Activated T-helper 2 cell treated with anti-CD3 and anti-CD28 coated beads, Interferon-gamma antibody, Interleukin-2, Interleukin-4, amounts not matched to agents 10 μg/mL and 5 μg/mL and 100 μg/mL, durations not matched to agents 14 hours and 24 hours and 36 hours (primary cell): ENCODE data around the gene TNFAIP8L2. TPM values are rescaled to one million over a fixed set of nuclear protein-coding genes. Genes with fewer than 3 reads are reported as not detected.

Experiments used
- DNase-seq: peaks from one replicate; pipeline ENCODE4 v3.0.0; 2021; ENCODE audit warnings: low spot score
- H3K27ac Mint-ChIP-seq: one replicate; pipeline ENCODE4 v1.8.0; 2021; ENCODE audit warnings: mixed read lengths
- H3K27me3 Mint-ChIP-seq: one replicate; pipeline ENCODE4 v1.8.0; 2021; ENCODE audit warnings: low read depth, mixed read lengths
- H3K36me3 Mint-ChIP-seq: one replicate; pipeline ENCODE4 v1.8.0; 2021; ENCODE audit warnings: low read depth, mixed read lengths
- H3K4me1 Mint-ChIP-seq: one replicate; pipeline ENCODE4 v1.8.0; 2021; ENCODE audit warnings: low read depth, mixed read lengths
- H3K4me3 Mint-ChIP-seq: one replicate; pipeline ENCODE4 v1.8.0; 2021; ENCODE audit warnings: low read depth, mild to moderate bottlenecking, moderate library complexity, mixed read lengths
- H3K9me3 Mint-ChIP-seq: one replicate; pipeline ENCODE4 v1.8.0; 2021; ENCODE audit warnings: mixed read lengths
- intact Hi-C: fragments of 100-400 bp; cut with micrococcal nuclease; formaldehyde crosslinking; loops from one replicate; pipeline ENCODE4 v1.15.1; 2023
- total RNA-seq: library from RNA; stranded (reverse); gene quantifications from 2 replicates; pipeline ENCODE4 v1.2.3, GENCODE V29; 2022

TNFAIP8L2 gene
- 24.3 and 28.7 TPM in 2 replicates for total RNA-seq

- intact Hi-C loops, result loop anchor here (1.0 to 10.0 kb wide), 9 partner anchors 9 to 922 kb away; partner anchors contain the start of genes ANP32E, CDC42SE1, GABPB2 and PIP5K1A
- Mint-ChIP-seq H3K27ac (peak within 1 kb of the TSS; percentile 99), H3K9me3 (no peaks in the 10 kb centered on the region), H3K4me3 (peak within 1 kb of the TSS; percentile 99), H3K36me3 (peaks cover 45% of the 10 kb centered on the region), H3K4me1 (peaks cover 37% of the 10 kb centered on the region), H3K27me3 (no peaks in the 10 kb centered on the region)
- DNase-seq, result peak; percentile 71
These were observed at the start of gene TNFAIP8L2 for GRCh38 chr1:151156515-151156819. Gene TNFAIP8L2, plus strand, starts transcription at chr1:151156649. Its CDS starts 2,049 bp downstream, at chr1:151158698.

- Mint-ChIP-seq H3K4me1 (peaks cover 4% of the 10 kb centered on the region), H3K27ac (no peak overlapping the region), H3K9me3 (no peaks in the 10 kb centered on the region), H3K4me3 (no peak overlapping the region), H3K27me3 (no peaks in the 10 kb centered on the region), H3K36me3 (peaks cover 10% of the 10 kb centered on the region)
- intact Hi-C loops, result no loop called here
- no peak for DNase-seq
These were observed 49.6 kb upstream of the TNFAIP8L2 start for GRCh38 chr1:151106894-151107293.

- Mint-ChIP-seq H3K9me3 (no peaks in the 10 kb centered on the region), H3K27me3 (no peaks in the 10 kb centered on the region), H3K4me3 (no peak overlapping the region), H3K27ac (no peak overlapping the region), H3K36me3 (peaks cover 10% of the 10 kb centered on the region), H3K4me1 (peaks cover 4% of the 10 kb centered on the region)
- DNase-seq, result no peak
- intact Hi-C loops, result no loop called here
These were observed 48.1 kb upstream of the TNFAIP8L2 start for GRCh38 chr1:151108331-151108730.

GRCh38 chr1:151113877-151114276, 42.6 kb upstream of the TNFAIP8L2 start:
- intact Hi-C loops, result no loop called here
- Mint-ChIP-seq H3K4me3 (no peak overlapping the region), H3K27ac (no peak overlapping the region), H3K4me1 (no peaks in the 10 kb centered on the region), H3K9me3 (no peaks in the 10 kb centered on the region), H3K36me3 (peaks cover 6% of the 10 kb centered on the region), H3K27me3 (no peaks in the 10 kb centered on the region)
- DNase-seq, result no peak

DNA sequence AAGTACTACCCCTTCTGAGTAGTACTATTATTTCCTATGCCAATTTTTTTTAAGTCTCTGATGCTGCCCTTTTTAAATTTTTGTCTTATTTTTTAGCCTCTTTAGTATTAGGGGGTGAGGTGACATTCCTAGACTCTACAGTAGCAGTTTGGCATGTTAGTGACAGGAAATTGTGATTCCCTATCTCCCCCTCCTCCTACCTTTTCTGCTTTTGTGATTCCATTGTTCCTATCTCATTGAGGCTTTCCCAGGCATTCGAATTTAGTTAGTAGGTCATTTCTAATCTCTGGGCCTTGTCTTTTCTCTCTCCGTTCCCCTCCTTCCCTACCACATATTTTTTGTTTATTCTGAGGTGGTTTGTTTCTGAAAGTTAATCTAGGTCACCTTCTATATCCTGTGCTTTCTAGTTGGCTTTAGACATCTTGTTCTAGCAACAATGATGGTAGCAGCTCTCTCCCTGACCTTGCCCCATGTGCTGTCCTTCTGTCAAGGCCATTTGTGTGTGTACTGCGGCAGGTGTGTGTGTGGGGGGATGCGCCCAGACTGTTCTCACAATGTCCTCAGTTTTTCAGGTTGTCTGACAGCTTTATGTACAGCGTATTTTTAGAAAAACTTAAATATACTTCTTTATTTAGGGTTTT, 31.6 kb upstream of the TNFAIP8L2 start:
- Mint-ChIP-seq H3K4me3 (no peak overlapping the region), H3K4me1 (no peaks in the 10 kb centered on the region), H3K27me3 (no peaks in the 10 kb centered on the region), H3K27ac (no peak overlapping the region), H3K36me3 (peaks cover 3% of the 10 kb centered on the region), H3K9me3 (no peaks in the 10 kb centered on the region)
- intact Hi-C loops, result no loop called here
- DNase-seq, result no peak

DNA sequence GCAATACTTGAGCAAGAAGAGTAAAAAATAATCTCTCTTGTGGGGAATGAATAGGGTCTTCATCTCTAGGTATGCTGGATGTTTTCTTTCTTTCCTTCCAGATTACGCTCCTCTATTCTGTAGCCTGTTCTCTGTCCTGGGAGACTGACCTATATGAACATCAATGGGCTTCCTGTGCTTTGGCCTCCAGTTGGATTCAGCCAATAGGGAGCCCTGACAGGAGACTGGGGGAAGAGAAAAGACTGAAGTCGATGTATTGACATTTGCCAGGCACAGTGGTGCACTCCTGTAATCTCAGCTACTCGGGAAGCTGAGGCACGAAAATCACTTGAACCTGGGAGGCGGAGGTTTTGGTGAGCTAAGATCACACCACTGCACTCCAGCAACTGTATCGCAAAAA, 27.6 kb upstream of the TNFAIP8L2 start:
- Mint-ChIP-seq H3K4me3 (no peak overlapping the region), H3K36me3 (peaks cover 3% of the 10 kb centered on the region), H3K9me3 (no peaks in the 10 kb centered on the region), H3K27me3 (no peaks in the 10 kb centered on the region), H3K27ac (no peak overlapping the region), H3K4me1 (peaks cover 5% of the 10 kb centered on the region)
- DNase-seq, result no peak
- intact Hi-C loops, result no loop called here

- Mint-ChIP-seq H3K27me3 (no peaks in the 10 kb centered on the region), H3K36me3 (no peaks in the 10 kb centered on the region), H3K4me3 (peak overlapping the region; percentile 56), H3K9me3 (no peaks in the 10 kb centered on the region), H3K27ac (peak overlapping the region; percentile 60), H3K4me1 (peaks cover 6% of the 10 kb centered on the region)
- intact Hi-C loops, result loop anchor here (1.0 kb wide), 1 partner anchor 15 kb away; the partner anchor contains the start of gene SEMA6C
- DNase-seq, result peak; percentile 65
These were observed 25.4 kb upstream of the TNFAIP8L2 start for GRCh38 chr1:151130987-151131586.

DNA sequence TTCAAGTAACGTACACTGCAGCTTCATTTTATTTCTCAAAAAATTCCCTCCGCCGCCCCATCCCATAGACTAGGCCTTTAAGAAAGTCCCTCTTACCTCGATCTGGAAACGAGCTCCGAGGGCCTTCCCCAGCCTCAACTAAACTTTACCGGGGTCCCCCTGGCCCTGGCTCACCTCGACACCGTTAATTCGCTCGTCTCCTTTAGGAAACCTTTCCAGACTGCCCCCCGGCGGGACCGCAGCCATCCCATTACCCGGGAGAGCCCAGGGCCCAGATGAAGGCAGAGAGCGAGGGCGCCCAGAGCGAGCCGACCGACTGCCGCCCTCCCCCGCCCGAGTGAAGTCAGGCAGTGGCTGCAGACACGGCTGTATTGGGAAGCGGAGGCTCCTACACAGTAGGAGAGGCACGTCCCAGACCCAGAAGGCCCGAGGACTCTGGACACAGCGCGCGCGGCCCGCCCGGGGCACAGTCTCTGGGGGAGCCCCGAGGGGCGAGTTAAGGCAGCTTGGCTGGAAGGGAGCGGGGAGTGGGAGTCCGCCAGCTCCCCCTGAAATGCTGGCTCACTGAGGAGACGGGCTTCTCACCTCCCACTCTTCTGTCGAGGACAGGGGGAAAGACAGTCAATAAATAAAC, 24.6 kb upstream of the TNFAIP8L2 start:
- Mint-ChIP-seq H3K4me1 (peaks cover 6% of the 10 kb centered on the region), H3K27ac (peak overlapping the region; percentile 60), H3K4me3 (peak overlapping the region; percentile 56), H3K27me3 (no peaks in the 10 kb centered on the region), H3K36me3 (no peaks in the 10 kb centered on the region), H3K9me3 (no peaks in the 10 kb centered on the region)
- intact Hi-C loops, result loop anchor here (1.0 kb wide), 1 partner anchor 14 kb away; the partner anchor contains the start of gene SEMA6C
- no peak for DNase-seq

GRCh38 chr1:151132335-151133017, 24.0 kb upstream of the TNFAIP8L2 start:
- no peaks in the 10 kb centered on the region for H3K9me3 Mint-ChIP-seq
- H3K4me1 Mint-ChIP-seq, result peaks cover 6% of the 10 kb centered on the region
- intact Hi-C loops, result no loop called here
- no peak overlapping the region for H3K27ac Mint-ChIP-seq
- H3K36me3 Mint-ChIP-seq, result no peaks in the 10 kb centered on the region
- H3K4me3 Mint-ChIP-seq, result no peak overlapping the region
- DNase-seq, result no peak
- H3K27me3 Mint-ChIP-seq, result no peaks in the 10 kb centered on the region

- Mint-ChIP-seq H3K27me3 (no peaks in the 10 kb centered on the region), H3K4me3 (no peak overlapping the region), H3K9me3 (no peaks in the 10 kb centered on the region), H3K4me1 (peaks cover 6% of the 10 kb centered on the region), H3K27ac (no peak overlapping the region), H3K36me3 (no peaks in the 10 kb centered on the region)
- intact Hi-C loops, result no loop called here
- DNase-seq, result no peak
These were observed 23.2 kb upstream of the TNFAIP8L2 start for GRCh38 chr1:151133018-151133806.

GRCh38 chr1:151134396-151134795, 22.1 kb upstream of the TNFAIP8L2 start:
- intact Hi-C loops, result no loop called here
- H3K27ac Mint-ChIP-seq, result no peak overlapping the region
- H3K36me3 Mint-ChIP-seq, result no peaks in the 10 kb centered on the region
- no peaks in the 10 kb centered on the region for H3K9me3 Mint-ChIP-seq
- DNase-seq, result no peak
- H3K4me1 Mint-ChIP-seq, result peaks cover 6% of the 10 kb centered on the region
- no peaks in the 10 kb centered on the region for H3K27me3 Mint-ChIP-seq
- H3K4me3 Mint-ChIP-seq, result no peak overlapping the region

- Mint-ChIP-seq H3K36me3 (no peaks in the 10 kb centered on the region), H3K4me3 (no peak overlapping the region), H3K27me3 (peaks cover 2% of the 10 kb centered on the region), H3K9me3 (no peaks in the 10 kb centered on the region), H3K4me1 (peaks cover 6% of the 10 kb centered on the region), H3K27ac (no peak overlapping the region)
- intact Hi-C loops, result no loop called here
- no peak for DNase-seq
These were observed 21.5 kb upstream of the TNFAIP8L2 start for GRCh38 chr1:151134991-151135390.
